Measurements from ENCODE around the gene DLGAP3. TPM values are rescaled to one million over a fixed set of nuclear protein-coding genes. Genes with fewer than 3 reads are reported as not detected.

The DLGAP3 gene
- total and polyA plus RNA-seq, 12 donors, result 0.07 to 0.35 (median 0.13) TPM; not detected in 6

- H3K4me1 ChIP-seq, result no peaks in the 10 kb centered on the region
- H3K27ac ChIP-seq, result no peak overlapping the region
- H3K9me3 ChIP-seq, result no peaks in the 10 kb centered on the region
- DNase-seq, result no peak
- H3K4me3 ChIP-seq, result no peak overlapping the region
- intact Hi-C loops (cut with DNase I), result no loop called here
- ATAC-seq, result no peak
- no peak for TF ChIP-seq CTCF (IDR thresholded peaks at IDR 0.05)
- H3K36me3 ChIP-seq, result no peaks in the 10 kb centered on the region
- WGBS, 2 donors, result 53 to 56% methylated on average over 4 of the region's 4 CpGs
- peaks cover 0 to 13% (median under 1%) of the 10 kb centered on the region in 7 donors for H3K27me3 ChIP-seq
Measured at GRCh38 chr1:34906756-34907155, 22.7 kb downstream of the DLGAP3 start.

DNA sequence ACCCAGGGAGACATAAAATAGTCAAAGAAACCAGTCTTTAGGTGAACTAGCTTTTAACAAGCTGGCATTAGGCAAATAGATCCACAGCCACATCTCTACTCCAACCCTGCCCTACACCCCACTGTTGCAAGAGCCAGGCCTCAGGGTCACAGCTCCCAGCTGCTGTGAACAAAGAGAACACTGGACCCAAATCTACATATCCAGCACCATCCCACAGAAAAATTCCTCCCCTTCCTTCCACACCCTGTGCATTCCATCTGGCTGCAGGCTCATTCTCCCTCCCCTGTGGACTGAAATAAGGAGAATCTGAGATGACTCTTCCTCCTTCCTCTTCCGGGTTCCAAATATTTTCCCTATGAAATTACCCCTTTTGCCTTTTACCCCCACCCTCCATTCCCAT is 23.2 kb downstream of the DLGAP3 start:
- WGBS, 2 donors, result 76 to 80% methylated on average over 1 of the region's 1 CpG
- Histone ChIP-seq H3K27ac (no peak overlapping the region), H3K4me3 (no peak overlapping the region), H3K36me3 (no peaks in the 10 kb centered on the region), H3K9me3 (no peaks in the 10 kb centered on the region), H3K27me3 (peaks cover 0 to 17% (median 5%) of the 10 kb centered on the region in 7 donors), H3K4me1 (no peaks in the 10 kb centered on the region)
- ATAC-seq (no peak), DNase-seq (no peak)
- no peak for TF ChIP-seq CTCF (IDR thresholded peaks at IDR 0.05)
- intact Hi-C loops (cut with DNase I), result no loop called here

DNA sequence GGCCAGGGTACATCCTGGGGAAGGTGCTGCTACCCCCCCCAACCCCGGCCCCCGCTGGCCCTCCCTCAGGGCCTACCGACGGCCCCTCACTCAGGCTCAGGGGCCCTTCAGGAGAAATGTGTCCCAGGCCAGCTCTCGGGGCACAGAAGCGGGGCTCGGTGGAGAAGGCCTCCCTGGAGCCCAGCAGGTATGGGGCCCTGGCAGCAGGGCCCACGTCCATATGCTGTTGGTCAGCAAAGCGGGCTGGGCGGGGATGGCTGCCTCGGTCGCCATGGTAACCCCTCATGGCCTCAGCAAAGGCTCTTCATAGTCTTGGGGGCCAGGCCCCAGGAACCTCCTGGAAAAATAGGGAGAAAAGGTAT is 24.4 kb downstream of the DLGAP3 start:
- DNase-seq, result no peak
- no peak overlapping the region for H3K27ac ChIP-seq
- ATAC-seq, result no peak
- WGBS, 2 donors, result 85 to 86% methylated on average over 12 of the region's 12 CpGs
- TF ChIP-seq CTCF (IDR thresholded peaks at IDR 0.05), result no peak
- no peaks in the 10 kb centered on the region for H3K4me1 ChIP-seq
- H3K36me3 ChIP-seq, result no peaks in the 10 kb centered on the region
- no peaks in the 10 kb centered on the region for H3K9me3 ChIP-seq
- H3K27me3 ChIP-seq, result peaks cover 0 to 23% (median 10%) of the 10 kb centered on the region in 7 donors
- intact Hi-C loops (cut with DNase I), result no loop called here
- H3K4me3 ChIP-seq, result no peak overlapping the region

- DNase-seq (no peak), ATAC-seq (no peak)
- Histone ChIP-seq H3K4me1 (no peaks in the 10 kb centered on the region), H3K4me3 (no peak overlapping the region), H3K27ac (no peak overlapping the region), H3K36me3 (no peaks in the 10 kb centered on the region), H3K27me3 (peaks cover 0 to 23% (median 11%) of the 10 kb centered on the region in 7 donors), H3K9me3 (no peaks in the 10 kb centered on the region)
- TF ChIP-seq CTCF (IDR thresholded peaks at IDR 0.05), result no peak
- 88 to 89% methylated on average over 33 of the region's 33 CpGs for WGBS, 2 donors
- intact Hi-C loops (cut with DNase I), result no loop called here
Measured at GRCh38 chr1:34904236-34905097, 25.0 kb downstream of the DLGAP3 start.

All from heart right ventricle (tissue), 16 donors.